PC-3 (cell line): ENCODE measurements around the gene SFSWAP. TPM values are rescaled to one million over a fixed set of nuclear protein-coding genes. Genes with fewer than 3 reads are reported as not detected.

ENCODE experiments used
- ATAC-seq: fragments of 200-7000 bp; cut with Tn5 transposase; 2 replicates; pipeline ENCODE4 v1.9.1; 2020; ENCODE audit warnings: mild to moderate bottlenecking, moderate library complexity
- BruUV-seq: library from RNA; stranded (reverse); fragments of 400-500 nt; replicated peaks from 2 replicates; lab custom pipeline; 2021; lab: Mats Ljungman, UMichigan
- CTCF ChIA-PET: fragments of 300-600 bp; sonication (Branson Sonifier 250); formaldehyde crosslinking; loops from one replicate; lab custom pipeline; 2022; ENCODE audit warnings: antibody characterized with exemption; lab: Charles Lee
- POLR2A ChIA-PET: fragments of 300-600 bp; sonication (Branson Sonifier 250); formaldehyde crosslinking; loops from one replicate; lab custom pipeline; 2022; ENCODE audit warnings: antibody characterized with exemption; ENCODE audit not compliant: unreplicated experiment; lab: Charles Lee
- DNase-seq: peaks from one replicate; pipeline ENCODE4 v3.0.0-alpha.2; 2015
- H2AFZ ChIP-seq: fragments of 300-600 bp; sonication (generic); 2 replicates; pipeline ENCODE4 v1.6.0; 2016; ENCODE audit warnings: antibody characterized with exemption, low read length
- H3F3A ChIP-seq: fragments of 300-600 bp; sonication (generic); one replicate; pipeline ENCODE4 v1.6.0; 2017; ENCODE audit warnings: antibody characterized with exemption, low read length, control low read depth, mild to moderate bottlenecking; ENCODE audit not compliant: unreplicated experiment
- H3K27ac ChIP-seq: fragments of 300-600 bp; sonication (generic); 2 replicates; pipeline ENCODE4 v1.5.1; 2016; ENCODE audit warnings: mild to moderate bottlenecking, low read length
- H3K27me3 ChIP-seq: fragments of 300-600 bp; sonication (generic); 2 replicates; pipeline ENCODE4 v1.6.1; 2016; ENCODE audit warnings: low read length, mixed read lengths
- H3K36me3 ChIP-seq: fragments of 300-600 bp; sonication (generic); 2 replicates; pipeline ENCODE4 v1.6.1; 2016; ENCODE audit warnings: low read depth, mixed run types, low read length, mixed read lengths
- H3K4me1 ChIP-seq: fragments of 300-600 bp; sonication (generic); 2 replicates; pipeline ENCODE4 v1.5.1; 2016; ENCODE audit warnings: low read length; ENCODE audit not compliant: insufficient read depth
- H3K4me2 ChIP-seq: fragments of 300-600 bp; sonication (generic); 2 replicates; pipeline ENCODE4 v1.6.0; 2016; ENCODE audit warnings: low read length
- H3K4me3 ChIP-seq: fragments of 300-600 bp; sonication (generic); 2 replicates; pipeline ENCODE4 v1.5.1; 2016; ENCODE audit warnings: mild to moderate bottlenecking, low read length, mixed read lengths
- H3K79me2 ChIP-seq: fragments of 300-600 bp; sonication (generic); 2 replicates; pipeline ENCODE4 v1.6.1; 2017; ENCODE audit warnings: low read length, mixed read lengths
- H3K9ac ChIP-seq: fragments of 300-600 bp; sonication (generic); 2 replicates; pipeline ENCODE4 v1.6.0; 2016; ENCODE audit warnings: mild to moderate bottlenecking, low read length
- H3K9me2 ChIP-seq: fragments of 300-600 bp; sonication (generic); replicated peaks from 2 replicates; pipeline ENCODE4 v1.6.1; 2016; ENCODE audit warnings: mixed run types, low read length, mixed read lengths
- H3K9me3 ChIP-seq: fragments of 300-600 bp; sonication (generic); 2 replicates; pipeline ENCODE4 v1.6.1; 2016; ENCODE audit warnings: low read length, mixed read lengths
- H4K20me1 ChIP-seq: fragments of 300-600 bp; sonication (generic); 2 replicates; pipeline ENCODE4 v1.6.1; 2016; ENCODE audit warnings: low read length, mixed read lengths
- EZH2 ChIP-seq: fragments of 300-600 bp; sonication (generic); IDR thresholded peaks from one replicate; pipeline ENCODE4 v1.6.1; 2017; ENCODE audit warnings: antibody characterized with exemption, mild to moderate bottlenecking, low read length; ENCODE audit not compliant: unreplicated experiment
- EZH2phosphoT487 ChIP-seq: fragments of 300-600 bp; sonication (generic); IDR thresholded peaks from 2 replicates; pipeline ENCODE4 v1.6.1; 2018; ENCODE audit warnings: mild to moderate bottlenecking, antibody characterized with exemption, low read length, borderline replicate concordance
- intact Hi-C: fragments of 100-400 bp; cut with micrococcal nuclease; formaldehyde crosslinking; loops from 2 replicates; pipeline ENCODE4 v1.9.0; 2023
- total RNA-seq: library from RNA; depleted of rRNA; stranded (reverse); fragments of >200 nt; gene quantifications from 2 replicates; pipeline ENCODE4 v1.2.3, GENCODE V29; 2014
- TF ChIP-seq, protein P1 (sequence below): fragments of 300-600 bp; sonication (generic); conservative IDR thresholded peaks from 2 replicates; pipeline ENCODE4 v1.5.1; 2017; ENCODE audit warnings: antibody characterized with exemption, low read depth, mild to moderate bottlenecking, low read length

SFSWAP gene
- total RNA-seq, 1 experiment from 2014 or later = 57.5 TPM

DNA sequence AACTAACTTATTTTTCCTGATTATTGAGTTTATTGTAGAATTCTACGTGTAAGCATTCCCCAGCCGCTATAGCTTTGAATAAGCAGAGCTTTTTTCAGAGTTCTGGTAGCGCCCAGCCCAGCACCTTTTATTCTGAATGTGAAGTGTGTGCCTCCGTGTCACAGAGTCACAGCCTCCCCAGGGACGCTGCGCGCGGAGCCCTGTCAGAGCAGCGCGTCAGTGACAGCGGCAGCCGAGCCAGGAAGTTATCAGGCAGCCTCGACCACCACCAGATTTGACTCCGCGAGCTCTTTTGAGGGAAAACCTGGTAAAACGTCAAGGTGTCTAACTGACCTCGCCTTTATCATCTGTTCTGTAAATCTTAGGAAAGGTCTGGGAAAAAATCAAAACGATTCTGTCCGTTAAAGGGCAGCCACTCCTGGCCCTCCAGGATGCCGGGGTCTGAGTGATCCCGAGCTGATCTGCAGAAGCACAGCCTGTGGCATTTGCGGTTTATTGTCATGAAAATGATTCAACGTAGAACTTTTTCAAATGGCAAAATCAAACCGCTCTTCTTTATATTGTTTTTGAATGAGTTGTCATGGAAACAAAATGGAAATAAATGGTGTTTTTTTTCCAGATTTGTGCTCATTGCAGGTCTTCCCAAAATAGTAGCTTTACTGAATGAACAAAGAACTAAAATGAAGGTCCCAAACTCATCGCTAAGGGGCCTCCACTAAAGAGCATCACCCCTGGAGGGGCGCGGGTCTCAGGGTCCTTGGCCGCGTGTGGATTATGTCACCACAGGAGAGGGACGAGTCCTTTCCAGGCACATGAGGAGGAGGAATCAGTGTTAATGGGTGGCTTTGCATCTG is 74.2 kb downstream of the SFSWAP start:
- BruUV-seq = no TSS peak
- H3K79me2 ChIP-seq = no peaks in the 10 kb centered on the region
- H3K9me2 ChIP-seq = no peaks in the 10 kb centered on the region
- no peak overlapping the region for H2AFZ ChIP-seq
- H3K4me1 ChIP-seq = peaks cover 25% of the 10 kb centered on the region
- H3F3A ChIP-seq = peaks cover 4% of the 10 kb centered on the region
- H3K4me2 ChIP-seq = peak overlapping the region; percentile 63; the same call in 1 of the 2 replicates
- peaks cover 50% of the 10 kb centered on the region for H3K36me3 ChIP-seq
- ChIA-PET CTCF (no interaction called here), POLR2A (interaction anchor here (0.5 kb wide), 1 partner anchor 10 kb away, joined by 3 read pairs; no protein-coding TSS in a partner anchor)
- no peaks in the 10 kb centered on the region for H4K20me1 ChIP-seq
- peak overlapping the region; percentile 78 for H3K27ac ChIP-seq
- no peaks in the 10 kb centered on the region for H3K27me3 ChIP-seq
- no peak for DNase-seq
- no peak for ATAC-seq
- peak overlapping the region; percentile 11; the same call in 1 of the 2 replicates for H3K9ac ChIP-seq
- TF ChIP-seq EZH2phosphoT487 (no peak), EZH2 (no peak)
- TF ChIP-seq, protein P1, sequence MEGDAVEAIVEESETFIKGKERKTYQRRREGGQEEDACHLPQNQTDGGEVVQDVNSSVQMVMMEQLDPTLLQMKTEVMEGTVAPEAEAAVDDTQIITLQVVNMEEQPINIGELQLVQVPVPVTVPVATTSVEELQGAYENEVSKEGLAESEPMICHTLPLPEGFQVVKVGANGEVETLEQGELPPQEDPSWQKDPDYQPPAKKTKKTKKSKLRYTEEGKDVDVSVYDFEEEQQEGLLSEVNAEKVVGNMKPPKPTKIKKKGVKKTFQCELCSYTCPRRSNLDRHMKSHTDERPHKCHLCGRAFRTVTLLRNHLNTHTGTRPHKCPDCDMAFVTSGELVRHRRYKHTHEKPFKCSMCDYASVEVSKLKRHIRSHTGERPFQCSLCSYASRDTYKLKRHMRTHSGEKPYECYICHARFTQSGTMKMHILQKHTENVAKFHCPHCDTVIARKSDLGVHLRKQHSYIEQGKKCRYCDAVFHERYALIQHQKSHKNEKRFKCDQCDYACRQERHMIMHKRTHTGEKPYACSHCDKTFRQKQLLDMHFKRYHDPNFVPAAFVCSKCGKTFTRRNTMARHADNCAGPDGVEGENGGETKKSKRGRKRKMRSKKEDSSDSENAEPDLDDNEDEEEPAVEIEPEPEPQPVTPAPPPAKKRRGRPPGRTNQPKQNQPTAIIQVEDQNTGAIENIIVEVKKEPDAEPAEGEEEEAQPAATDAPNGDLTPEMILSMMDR = no peak
- H3K4me3 ChIP-seq = no peak overlapping the region
- H3K9me3 ChIP-seq = no peaks in the 10 kb centered on the region
- intact Hi-C loops = loop anchor here (2.0 to 5.0 kb wide), 2 partner anchors 44 to 48 kb away; partner anchors contain the start of gene MMP17

DNA sequence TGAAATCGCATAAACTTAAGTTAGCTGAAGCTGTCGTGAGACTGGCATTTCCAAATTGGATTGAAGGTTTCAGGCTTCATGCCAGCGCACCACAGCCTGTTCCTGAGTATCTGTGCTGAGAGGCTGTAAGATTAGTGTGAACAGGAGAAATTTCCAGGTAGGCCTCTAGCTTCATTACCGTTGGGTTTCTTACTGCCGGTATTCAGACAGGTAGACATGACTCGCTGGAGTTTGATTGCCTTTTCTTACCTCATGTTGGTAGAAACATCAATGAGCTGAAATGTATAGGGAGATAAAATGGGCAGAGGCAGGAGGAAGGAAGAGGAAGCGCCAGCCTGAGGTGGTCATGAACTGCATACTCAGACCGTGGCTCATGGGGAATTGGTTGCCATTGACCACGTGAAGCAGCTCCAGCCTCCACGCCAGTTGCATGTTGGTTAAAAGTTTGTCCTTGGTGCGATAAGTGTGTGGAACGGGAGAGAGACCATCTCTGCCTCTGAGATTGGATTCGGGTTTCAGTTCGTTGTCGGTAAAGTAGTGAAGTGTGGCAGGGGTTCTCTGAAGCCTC is 75.0 kb downstream of the SFSWAP start:
- Histone ChIP-seq H3K27ac (no peak overlapping the region), H3K4me2 (no peak overlapping the region), H3K9me3 (no peaks in the 10 kb centered on the region), H3K9me2 (no peaks in the 10 kb centered on the region), H3K79me2 (no peaks in the 10 kb centered on the region), H3K27me3 (no peaks in the 10 kb centered on the region), H2AFZ (no peak overlapping the region), H3K36me3 (peaks cover 52% of the 10 kb centered on the region), H4K20me1 (no peaks in the 10 kb centered on the region), H3F3A (peaks cover 4% of the 10 kb centered on the region), H3K9ac (no peak overlapping the region), H3K4me1 (peaks cover 25% of the 10 kb centered on the region), H3K4me3 (no peak overlapping the region)
- intact Hi-C loops = loop anchor here (2.0 kb wide), 1 partner anchor 43 kb away; the partner anchor contains the start of gene MMP17
- TF ChIP-seq EZH2phosphoT487 = no peak
- ChIA-PET CTCF (no interaction called here), POLR2A (interaction anchor here (0.5 kb wide), 1 partner anchor 9 kb away, joined by 3 read pairs; no protein-coding TSS in a partner anchor)
- DNase-seq (no peak), ATAC-seq (no peak)
- no TSS peak for BruUV-seq

DNA sequence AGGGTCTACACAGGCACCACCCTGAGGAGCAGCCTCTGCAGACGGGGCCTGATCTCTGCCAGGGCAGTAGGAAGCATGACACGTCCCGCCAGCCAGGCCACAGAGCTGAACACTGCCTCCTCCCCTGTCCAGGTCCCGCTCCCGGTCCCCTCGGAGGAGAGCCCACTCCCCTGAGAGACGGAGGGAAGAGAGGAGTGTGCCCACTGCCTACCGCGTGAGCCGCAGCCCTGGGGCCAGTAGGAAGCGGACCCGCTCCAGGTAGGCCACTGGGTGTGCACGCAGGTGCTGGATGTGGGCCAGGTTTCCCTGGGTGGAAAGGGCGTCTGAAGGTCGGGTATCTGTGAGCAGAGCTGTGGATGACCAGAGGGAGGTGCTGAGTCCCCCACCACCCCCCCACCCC is 75.4 kb downstream of the SFSWAP start:
- TF ChIP-seq, protein P1 = no peak
- TF ChIP-seq EZH2phosphoT487 (no peak), EZH2 (no peak)
- Histone ChIP-seq H3K9me3 (no peaks in the 10 kb centered on the region), H3K4me2 (no peak overlapping the region), H3K9me2 (no peaks in the 10 kb centered on the region), H2AFZ (no peak overlapping the region), H3K4me3 (no peak overlapping the region), H4K20me1 (no peaks in the 10 kb centered on the region), H3K36me3 (peaks cover 53% of the 10 kb centered on the region), H3K79me2 (no peaks in the 10 kb centered on the region), H3K27me3 (no peaks in the 10 kb centered on the region), H3F3A (peaks cover 4% of the 10 kb centered on the region), H3K27ac (no peak overlapping the region), H3K4me1 (peaks cover 25% of the 10 kb centered on the region), H3K9ac (no peak overlapping the region)
- ATAC-seq (no peak), DNase-seq (no peak)
- BruUV-seq = no TSS peak
- intact Hi-C loops = no loop called here
- ChIA-PET POLR2A (no interaction called here), CTCF (no interaction called here)
